Pons (tissue), 1 donor: ENCODE data around the gene PARS2.

Experiments used
- DNase-seq: peaks from one replicate; pipeline ENCODE4 v3.0.0-alpha.2; 2016; ENCODE audit warnings: low spot score

The PARS2 gene

GRCh38 chr1:54736685-54737084 is 27.6 kb downstream of the PARS2 start:
- no peak for DNase-seq

GRCh38 chr1:54728027-54728426 is 36.3 kb downstream of the PARS2 start:
- no peak for DNase-seq

GRCh38 chr1:54724771-54725170 is 39.6 kb downstream of the PARS2 start:
- DNase-seq: no peak

- no peak for DNase-seq
Observed at GRCh38 chr1:54723985-54724384, 40.3 kb downstream of the PARS2 start.

GRCh38 chr1:54721719-54722118 is 42.6 kb downstream of the PARS2 start:
- DNase-seq: no peak

GRCh38 chr1:54716299-54717047 is 47.9 kb downstream of the PARS2 start:
- no peak for DNase-seq

- peak; percentile 79 for DNase-seq
Observed at GRCh38 chr1:54715493-54716298, 48.6 kb downstream of the PARS2 start, which contains the start of gene TTC4. TSS of gene TTC4 (plus strand) at chr1:54715861. CDS start at chr1:54715909, 48 bp downstream.

- no peak for DNase-seq
Observed at GRCh38 chr1:54714881-54715492, 49.3 kb downstream of the PARS2 start.

- DNase-seq: no peak
Observed at GRCh38 chr1:54711536-54711935, 52.8 kb downstream of the PARS2 start.

GRCh38 chr1:54710841-54711240 is 53.5 kb downstream of the PARS2 start:
- no peak for DNase-seq

GRCh38 chr1:54710434-54710833 is 53.9 kb downstream of the PARS2 start:
- DNase-seq: no peak

- DNase-seq: no peak
Observed at GRCh38 chr1:54709547-54710292, 54.6 kb downstream of the PARS2 start.

- DNase-seq: no peak
Observed at GRCh38 chr1:54708385-54708784, 55.9 kb downstream of the PARS2 start.
